GM12865 (cell line): Measurements from ENCODE around the gene FKTN.
"Not testable (repeated sequence)": the region's sequence is repeated elsewhere in the genome, so short reads cannot be mapped to it uniquely, and the experiment has no call there.

Source experiments
- DNase-seq: peaks from one replicate; pipeline ENCODE4 v3.0.0; 2010; ENCODE audit warnings: low read depth
- H3K4me3 ChIP-seq: 2 replicates; pipeline ENCODE4 v1.5.1; 2011; ENCODE audit warnings: mild to moderate bottlenecking, low read depth, low read length, control low read depth
- TF ChIP-seq, protein P1 (sequence below): IDR thresholded peaks from 2 replicates; pipeline ENCODE4 v1.5.1; 2011; ENCODE audit warnings: low read length, control low read depth, low read depth, inconsistent platforms; ENCODE audit not compliant: insufficient read depth; ENCODE audit errors: missing control alignments

Gene FKTN

DNA sequence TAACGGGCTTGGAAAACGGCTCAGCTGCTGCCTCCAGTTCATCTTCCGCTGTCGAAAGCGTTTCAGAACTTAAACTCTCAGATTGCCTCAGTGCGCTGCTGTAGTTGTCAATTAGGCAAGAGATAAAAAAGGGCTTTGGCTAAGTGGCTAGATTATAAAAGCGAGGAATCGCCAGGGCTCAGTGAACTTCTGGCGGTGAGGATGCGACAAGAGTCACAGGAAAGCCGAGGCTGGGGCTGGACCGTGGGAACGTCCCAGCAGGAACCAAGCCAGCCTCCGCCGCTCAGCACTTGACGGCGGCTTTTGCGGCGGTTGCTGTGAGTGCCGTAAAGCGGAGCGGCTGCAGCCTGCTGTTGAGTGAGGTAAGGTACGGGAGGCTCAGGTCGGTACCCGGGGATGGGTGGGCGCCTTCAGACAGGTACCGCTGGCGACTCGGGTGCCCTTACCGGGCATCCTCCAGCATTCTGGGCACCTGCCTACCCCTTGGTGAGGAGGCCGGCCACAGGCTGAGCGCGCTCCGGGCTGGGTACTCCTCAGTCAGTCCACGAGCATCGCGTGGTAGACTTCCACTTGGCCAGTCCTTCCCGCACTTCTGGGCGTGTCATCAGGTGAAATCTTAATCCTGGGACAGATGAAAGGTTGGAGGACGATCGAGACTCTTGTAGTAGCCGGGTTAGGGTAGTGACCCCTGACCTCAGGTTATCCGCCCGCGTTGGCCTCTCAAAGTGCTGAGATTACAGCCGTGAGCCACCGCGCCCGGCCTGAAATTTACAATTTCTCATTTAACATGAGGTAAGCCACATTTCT, at the start of gene FKTN:
TSS of gene FKTN (plus strand) at position 328 of the 807 bp plus-strand sequence. CDS start 16,902 bp downstream, outside the sequence.
- DNase-seq, result peak; percentile 93
- peak within 1 kb of the TSS; percentile 60 for H3K4me3 ChIP-seq
- TF ChIP-seq, protein P1, sequence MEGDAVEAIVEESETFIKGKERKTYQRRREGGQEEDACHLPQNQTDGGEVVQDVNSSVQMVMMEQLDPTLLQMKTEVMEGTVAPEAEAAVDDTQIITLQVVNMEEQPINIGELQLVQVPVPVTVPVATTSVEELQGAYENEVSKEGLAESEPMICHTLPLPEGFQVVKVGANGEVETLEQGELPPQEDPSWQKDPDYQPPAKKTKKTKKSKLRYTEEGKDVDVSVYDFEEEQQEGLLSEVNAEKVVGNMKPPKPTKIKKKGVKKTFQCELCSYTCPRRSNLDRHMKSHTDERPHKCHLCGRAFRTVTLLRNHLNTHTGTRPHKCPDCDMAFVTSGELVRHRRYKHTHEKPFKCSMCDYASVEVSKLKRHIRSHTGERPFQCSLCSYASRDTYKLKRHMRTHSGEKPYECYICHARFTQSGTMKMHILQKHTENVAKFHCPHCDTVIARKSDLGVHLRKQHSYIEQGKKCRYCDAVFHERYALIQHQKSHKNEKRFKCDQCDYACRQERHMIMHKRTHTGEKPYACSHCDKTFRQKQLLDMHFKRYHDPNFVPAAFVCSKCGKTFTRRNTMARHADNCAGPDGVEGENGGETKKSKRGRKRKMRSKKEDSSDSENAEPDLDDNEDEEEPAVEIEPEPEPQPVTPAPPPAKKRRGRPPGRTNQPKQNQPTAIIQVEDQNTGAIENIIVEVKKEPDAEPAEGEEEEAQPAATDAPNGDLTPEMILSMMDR, result no peak

DNA sequence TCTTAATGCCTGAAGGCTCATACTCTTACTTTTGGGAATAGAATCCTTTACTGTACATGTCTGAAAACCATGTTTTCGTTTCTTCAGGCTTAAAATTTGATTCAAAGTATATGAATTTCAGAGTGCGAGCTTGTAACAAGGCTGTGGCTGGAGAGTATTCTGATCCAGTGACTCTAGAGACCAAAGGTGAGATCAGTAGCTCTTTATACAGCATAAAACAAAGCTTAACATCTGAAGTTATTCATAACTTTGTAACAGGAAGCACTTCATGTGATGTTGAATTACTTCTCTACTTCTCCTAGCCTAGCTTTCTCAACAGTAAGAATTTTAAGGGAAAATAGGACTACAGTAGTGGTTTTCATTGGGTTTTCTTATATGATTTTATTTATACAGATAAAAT, 49.4 kb upstream of the FKTN start:
- H3K4me3 ChIP-seq, result no peak overlapping the region
- TF ChIP-seq, protein P1, result no peak
- no peak for DNase-seq

DNA sequence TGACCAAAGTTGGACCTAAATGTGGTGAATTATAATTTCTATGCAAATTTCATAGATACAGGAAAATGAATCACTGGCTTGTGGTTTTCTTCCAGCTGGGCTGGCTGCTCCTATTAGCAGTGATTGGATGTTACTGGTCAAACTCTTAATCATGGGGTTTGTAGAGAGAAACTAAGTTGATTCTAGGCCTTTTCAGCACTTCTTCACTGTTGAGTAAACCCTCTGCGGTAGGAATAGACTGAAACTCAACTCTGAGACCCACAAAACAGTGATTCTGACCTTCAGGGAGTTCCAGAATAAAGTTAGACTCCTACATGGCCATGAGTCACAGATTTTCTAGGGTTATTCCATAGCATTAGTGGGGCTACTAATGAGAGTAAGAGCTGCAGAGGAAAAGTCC, 47.9 kb upstream of the FKTN start:
- peak; percentile 55 for DNase-seq
- TF ChIP-seq, protein P1, result no peak
- H3K4me3 ChIP-seq, result no peak overlapping the region

DNA sequence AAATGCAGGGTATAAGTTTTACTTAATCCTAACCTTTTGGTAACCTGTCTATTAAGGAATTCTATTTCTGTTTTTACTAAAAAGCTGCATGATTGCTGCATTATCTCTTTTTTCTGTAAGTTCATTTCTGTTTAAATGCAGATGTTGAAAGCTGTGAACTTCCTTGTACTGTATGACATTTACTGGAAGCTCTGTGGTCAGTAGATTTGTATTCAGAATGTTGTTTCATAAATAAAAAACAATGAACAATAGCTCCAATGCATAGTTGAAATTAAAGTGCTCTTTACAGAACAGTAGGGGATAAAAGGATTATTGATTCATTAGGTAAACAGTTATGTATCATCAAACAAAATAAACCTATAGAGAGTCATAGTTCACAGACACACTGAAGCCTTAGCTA, 46.5 kb upstream of the FKTN start:
- no peak for DNase-seq
- H3K4me3 ChIP-seq, result no peak overlapping the region
- TF ChIP-seq, protein P1, result no peak

DNA sequence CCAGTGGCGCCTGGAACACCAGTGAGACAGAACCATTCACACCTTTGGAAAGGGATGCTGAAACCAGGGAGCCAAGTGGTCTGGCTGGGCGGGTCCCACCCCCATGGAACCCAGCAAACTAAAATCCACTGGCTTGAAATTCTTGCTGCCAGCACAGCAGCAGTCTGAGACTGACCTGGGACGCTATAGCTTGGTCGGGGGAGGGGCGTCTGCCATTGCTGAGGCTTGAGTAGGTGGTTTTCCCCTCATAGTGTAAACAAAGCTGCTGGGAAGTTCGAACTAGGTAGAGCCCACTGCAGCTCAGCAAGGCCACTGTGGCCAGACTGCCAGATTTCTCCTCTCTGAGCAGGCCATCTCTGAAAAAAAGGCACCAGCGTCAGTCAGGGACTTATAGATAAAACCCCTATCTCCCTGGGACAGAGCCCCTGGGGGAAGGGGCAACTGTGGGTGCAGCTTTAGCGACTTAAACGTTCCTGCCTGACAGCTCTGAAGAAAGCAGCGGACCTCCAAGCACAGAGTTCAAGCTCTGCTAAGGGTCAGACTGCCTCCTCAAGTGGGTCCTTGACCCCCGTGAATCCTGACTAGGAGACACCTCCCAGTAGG, 42.0 kb upstream of the FKTN start:
- TF ChIP-seq, protein P1, result no peak
- H3K4me3 ChIP-seq, result no peak overlapping the region
- DNase-seq, result no peak

DNA sequence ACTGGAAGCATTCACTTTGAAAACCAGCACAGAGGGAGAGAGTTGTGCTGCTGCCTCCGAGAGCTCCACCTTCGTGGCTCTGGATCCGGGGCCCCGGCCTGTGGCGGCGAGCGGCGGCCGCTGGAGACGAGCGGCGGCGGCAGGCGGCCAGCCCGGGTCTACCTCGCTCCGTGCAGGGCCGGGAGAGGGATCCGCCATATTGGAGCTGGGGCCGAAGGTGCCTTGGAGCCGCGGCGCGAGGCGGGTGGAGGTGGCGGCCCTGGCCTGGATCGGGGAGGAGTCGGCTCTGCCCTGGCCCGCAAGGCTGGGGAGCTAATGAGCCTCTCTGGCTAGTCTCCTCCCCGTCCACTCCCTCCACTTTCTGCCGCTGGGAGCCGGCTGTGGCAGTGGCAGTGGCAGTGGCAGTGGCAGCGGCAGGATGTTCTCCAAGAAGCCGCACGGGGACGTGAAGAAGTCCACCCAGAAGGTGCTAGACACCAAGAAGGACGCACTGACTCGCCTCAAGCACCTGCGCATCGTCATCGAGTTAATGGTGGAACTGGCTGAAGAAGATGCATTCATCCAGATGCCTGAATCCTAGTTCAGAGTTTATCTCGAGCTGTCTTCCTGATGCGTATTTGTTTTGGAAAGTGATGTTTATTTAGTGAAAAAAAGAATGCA, 38.1 kb upstream of the FKTN start:
- DNase-seq, result peak; percentile 57
- H3K4me3 ChIP-seq, result not testable (repeated sequence)

DNA sequence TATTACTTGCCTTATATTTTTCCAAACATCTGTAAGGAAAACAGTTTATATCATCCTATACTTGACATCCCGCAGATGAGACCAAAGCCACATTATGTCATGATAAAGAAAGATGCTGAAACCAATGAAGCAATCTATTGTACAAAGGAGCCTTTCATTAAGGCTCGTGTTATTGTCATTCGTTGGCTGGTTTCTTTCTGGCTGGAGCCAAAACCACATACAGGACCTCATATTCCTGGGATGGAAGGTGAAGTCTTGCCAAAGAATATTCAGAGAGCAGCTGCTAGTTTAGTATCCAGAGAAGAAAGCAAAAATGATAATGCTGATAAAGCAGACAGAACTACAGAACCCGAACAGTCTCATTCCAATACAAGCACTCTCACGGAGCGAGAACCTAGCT, 36.9 kb upstream of the FKTN start:
- not testable (repeated sequence) for DNase-seq, H3K4me3 ChIP-seq

DNA sequence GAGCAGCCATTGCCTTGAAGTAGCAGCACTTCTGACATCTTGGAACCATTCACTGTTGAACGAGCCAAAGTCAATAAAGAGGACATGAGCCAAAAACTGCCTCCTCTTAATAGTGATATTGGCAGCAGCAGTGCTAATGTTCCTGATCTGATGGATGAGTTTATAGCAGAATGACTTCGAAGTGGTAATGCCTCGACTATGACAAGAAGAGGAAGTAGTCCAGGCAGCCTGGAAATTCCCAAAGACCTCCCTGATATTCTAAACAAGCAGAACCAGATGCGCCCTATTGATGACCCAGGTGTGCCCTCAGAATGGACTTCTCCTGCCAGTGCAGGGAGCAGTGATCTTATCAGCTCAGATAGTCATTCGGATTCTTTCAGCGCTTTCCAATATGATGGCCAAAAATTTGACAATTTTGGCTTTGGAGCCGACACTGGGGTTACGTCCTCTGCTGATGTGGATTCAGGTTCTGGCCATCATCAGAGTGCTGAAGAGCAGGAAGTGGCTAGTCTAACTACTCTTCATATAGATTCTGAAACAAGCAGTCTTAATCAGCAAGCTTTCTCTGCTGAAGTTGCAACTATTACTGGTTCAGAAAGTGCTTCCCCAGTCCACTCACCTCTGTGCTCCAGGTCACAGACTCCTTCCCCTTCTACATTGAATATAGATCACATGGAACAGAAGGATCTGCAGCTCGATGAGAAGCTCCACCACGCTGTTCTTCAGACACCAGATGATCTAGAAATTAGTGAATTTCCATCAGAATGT, 35.1 kb upstream of the FKTN start:
- DNase-seq, result peak; percentile 72
- not testable (repeated sequence) for H3K4me3 ChIP-seq
